ENCODE results near the gene KCNG2.

KCNG2 gene

GRCh38 chr18:79764131-79764530, 33.6 kb upstream of the KCNG2 start:
- Histone ChIP-seq H4K8ac (ENCODE audit: low read depth, low read length) (no peak overlapping the region), H3K9ac (ENCODE audit: low read length) (no peak overlapping the region), H3K27me3 (ENCODE audit: insufficient read depth, low read length) (no peaks in the 10 kb centered on the region), H3K36me3 (ENCODE audit: control insufficient read depth in 1 of 2, insufficient read depth in 2 of 2, low read length in 2 of 2) (no peaks in the 10 kb centered on the region), H2BK5ac (ENCODE audit: low read depth, low read length, poor library complexity) (no peak overlapping the region), H3K79me1 (ENCODE audit: low read length) (no peaks in the 10 kb centered on the region), H3K4me1 (ENCODE audit: control insufficient read depth in 1 of 2, insufficient read depth in 2 of 2, low read length in 2 of 2) (no peaks in the 10 kb centered on the region), H2AK5ac (ENCODE audit: low read length) (no peak overlapping the region), H4K91ac (ENCODE audit: low read depth, low read length) (no peak overlapping the region), H3K23ac (ENCODE audit: low read length) (no peak overlapping the region), H3K79me2 (ENCODE audit: control insufficient read depth, insufficient read depth, low read length, poor library complexity) (no peaks in the 10 kb centered on the region), H3K4me3 (ENCODE audit: low read depth, low read length) (no peak overlapping the region), H3K27ac (ENCODE audit: low read depth, low read length) (no peak overlapping the region), H3K4ac (ENCODE audit: low read depth, low read length) (no peak overlapping the region), H3K9me3 (ENCODE audit: insufficient read depth, low read depth, low read length) (peaks cover 15% of the 10 kb centered on the region), H3K14ac (ENCODE audit: low read length) (no peak overlapping the region), H2AFZ (ENCODE audit: insufficient read depth, low read length, poor library complexity) (no peak overlapping the region), H4K12ac (ENCODE audit: low read depth, low read length) (no peak overlapping the region), H2BK120ac (ENCODE audit: insufficient read depth, low read length, poor library complexity) (no peak overlapping the region), H2BK12ac (ENCODE audit: low read length) (no peak overlapping the region), H3K4me2 (ENCODE audit: low read length) (no peak overlapping the region), H3K18ac (ENCODE audit: low read length) (no peak overlapping the region)
- no peak for DNase-seq
- WGBS (ENCODE audit: extremely low coverage, insufficient coverage, insufficient read length) = no CpG with 5 or more reads among the region's 6 CpGs

- Histone ChIP-seq H2AFZ (ENCODE audit: insufficient read depth, low read length, poor library complexity) (no peak overlapping the region), H3K4me1 (ENCODE audit: control insufficient read depth in 1 of 2, insufficient read depth in 2 of 2, low read length in 2 of 2) (no peaks in the 10 kb centered on the region), H2AK5ac (ENCODE audit: low read length) (no peak overlapping the region), H4K12ac (ENCODE audit: low read depth, low read length) (no peak overlapping the region), H4K91ac (ENCODE audit: low read depth, low read length) (no peak overlapping the region), H3K9ac (ENCODE audit: low read length) (no peak overlapping the region), H3K4ac (ENCODE audit: low read depth, low read length) (no peak overlapping the region), H2BK12ac (ENCODE audit: low read length) (no peak overlapping the region), H3K4me2 (ENCODE audit: low read length) (no peak overlapping the region), H3K27ac (ENCODE audit: low read depth, low read length) (no peak overlapping the region), H3K23ac (ENCODE audit: low read length) (no peak overlapping the region), H3K79me2 (ENCODE audit: control insufficient read depth, insufficient read depth, low read length, poor library complexity) (no peaks in the 10 kb centered on the region), H3K27me3 (ENCODE audit: insufficient read depth, low read length) (no peaks in the 10 kb centered on the region), H3K14ac (ENCODE audit: low read length) (no peak overlapping the region), H2BK5ac (ENCODE audit: low read depth, low read length, poor library complexity) (no peak overlapping the region), H3K9me3 (ENCODE audit: insufficient read depth, low read depth, low read length) (peaks cover 25% of the 10 kb centered on the region), H4K8ac (ENCODE audit: low read depth, low read length) (no peak overlapping the region), H3K18ac (ENCODE audit: low read length) (no peak overlapping the region), H2BK120ac (ENCODE audit: insufficient read depth, low read length, poor library complexity) (no peak overlapping the region), H3K36me3 (ENCODE audit: control insufficient read depth in 1 of 2, insufficient read depth in 2 of 2, low read length in 2 of 2) (no peaks in the 10 kb centered on the region), H3K4me3 (ENCODE audit: low read depth, low read length) (no peak overlapping the region), H3K79me1 (ENCODE audit: low read length) (no peaks in the 10 kb centered on the region)
- no CpG with 5 or more reads among the region's 14 CpGs for WGBS (ENCODE audit: extremely low coverage, insufficient coverage, insufficient read length)
- DNase-seq = no peak
Measured at GRCh38 chr18:79765491-79766245, 32.1 kb upstream of the KCNG2 start.

GRCh38 chr18:79766308-79766707, 31.4 kb upstream of the KCNG2 start:
- WGBS (ENCODE audit: extremely low coverage, insufficient coverage, insufficient read length) = no CpG with 5 or more reads among the region's 16 CpGs
- Histone ChIP-seq H3K4ac (ENCODE audit: low read depth, low read length) (no peak overlapping the region), H2BK5ac (ENCODE audit: low read depth, low read length, poor library complexity) (no peak overlapping the region), H3K4me1 (ENCODE audit: control insufficient read depth in 1 of 2, insufficient read depth in 2 of 2, low read length in 2 of 2) (no peaks in the 10 kb centered on the region), H3K18ac (ENCODE audit: low read length) (no peak overlapping the region), H3K4me2 (ENCODE audit: low read length) (no peak overlapping the region), H2AK5ac (ENCODE audit: low read length) (no peak overlapping the region), H3K36me3 (ENCODE audit: control insufficient read depth in 1 of 2, insufficient read depth in 2 of 2, low read length in 2 of 2) (no peaks in the 10 kb centered on the region), H2AFZ (ENCODE audit: insufficient read depth, low read length, poor library complexity) (no peak overlapping the region), H3K27ac (ENCODE audit: low read depth, low read length) (no peak overlapping the region), H4K8ac (ENCODE audit: low read depth, low read length) (no peak overlapping the region), H3K9me3 (ENCODE audit: insufficient read depth, low read depth, low read length) (peaks cover 27% of the 10 kb centered on the region), H3K79me1 (ENCODE audit: low read length) (no peaks in the 10 kb centered on the region), H3K23ac (ENCODE audit: low read length) (no peak overlapping the region), H3K4me3 (ENCODE audit: low read depth, low read length) (no peak overlapping the region), H3K79me2 (ENCODE audit: control insufficient read depth, insufficient read depth, low read length, poor library complexity) (no peaks in the 10 kb centered on the region), H3K14ac (ENCODE audit: low read length) (no peak overlapping the region), H2BK120ac (ENCODE audit: insufficient read depth, low read length, poor library complexity) (no peak overlapping the region), H4K91ac (ENCODE audit: low read depth, low read length) (no peak overlapping the region), H4K12ac (ENCODE audit: low read depth, low read length) (no peak overlapping the region), H2BK12ac (ENCODE audit: low read length) (no peak overlapping the region), H3K27me3 (ENCODE audit: insufficient read depth, low read length) (no peaks in the 10 kb centered on the region), H3K9ac (ENCODE audit: low read length) (no peak overlapping the region)
- no peak for DNase-seq

GRCh38 chr18:79768745-79769144, 29.0 kb upstream of the KCNG2 start:
- Histone ChIP-seq H3K4me1 (ENCODE audit: control insufficient read depth in 1 of 2, insufficient read depth in 2 of 2, low read length in 2 of 2) (no peaks in the 10 kb centered on the region), H3K36me3 (ENCODE audit: control insufficient read depth in 1 of 2, insufficient read depth in 2 of 2, low read length in 2 of 2) (no peaks in the 10 kb centered on the region), H3K4ac (ENCODE audit: low read depth, low read length) (no peak overlapping the region), H3K18ac (ENCODE audit: low read length) (no peak overlapping the region), H2BK120ac (ENCODE audit: insufficient read depth, low read length, poor library complexity) (no peak overlapping the region), H3K23ac (ENCODE audit: low read length) (no peak overlapping the region), H3K79me1 (ENCODE audit: low read length) (no peaks in the 10 kb centered on the region), H4K12ac (ENCODE audit: low read depth, low read length) (no peak overlapping the region), H3K9me3 (ENCODE audit: insufficient read depth, low read depth, low read length) (peaks cover 27% of the 10 kb centered on the region), H3K14ac (ENCODE audit: low read length) (no peak overlapping the region), H2BK12ac (ENCODE audit: low read length) (no peak overlapping the region), H3K79me2 (ENCODE audit: control insufficient read depth, insufficient read depth, low read length, poor library complexity) (no peaks in the 10 kb centered on the region), H2AFZ (ENCODE audit: insufficient read depth, low read length, poor library complexity) (no peak overlapping the region), H3K4me2 (ENCODE audit: low read length) (no peak overlapping the region), H2BK5ac (ENCODE audit: low read depth, low read length, poor library complexity) (no peak overlapping the region), H2AK5ac (ENCODE audit: low read length) (no peak overlapping the region), H4K91ac (ENCODE audit: low read depth, low read length) (no peak overlapping the region), H3K4me3 (ENCODE audit: low read depth, low read length) (no peak overlapping the region), H3K27me3 (ENCODE audit: insufficient read depth, low read length) (no peaks in the 10 kb centered on the region), H4K8ac (ENCODE audit: low read depth, low read length) (no peak overlapping the region), H3K27ac (ENCODE audit: low read depth, low read length) (no peak overlapping the region), H3K9ac (ENCODE audit: low read length) (no peak overlapping the region)
- WGBS (ENCODE audit: extremely low coverage, insufficient coverage, insufficient read length) = no CpG with 5 or more reads among the region's 3 CpGs
- DNase-seq = no peak

All from trophoblast cell (in vitro differentiated cells and primary cell).